ENCODE data around the gene THSD4.

- TF ChIP-seq, protein P1, sequence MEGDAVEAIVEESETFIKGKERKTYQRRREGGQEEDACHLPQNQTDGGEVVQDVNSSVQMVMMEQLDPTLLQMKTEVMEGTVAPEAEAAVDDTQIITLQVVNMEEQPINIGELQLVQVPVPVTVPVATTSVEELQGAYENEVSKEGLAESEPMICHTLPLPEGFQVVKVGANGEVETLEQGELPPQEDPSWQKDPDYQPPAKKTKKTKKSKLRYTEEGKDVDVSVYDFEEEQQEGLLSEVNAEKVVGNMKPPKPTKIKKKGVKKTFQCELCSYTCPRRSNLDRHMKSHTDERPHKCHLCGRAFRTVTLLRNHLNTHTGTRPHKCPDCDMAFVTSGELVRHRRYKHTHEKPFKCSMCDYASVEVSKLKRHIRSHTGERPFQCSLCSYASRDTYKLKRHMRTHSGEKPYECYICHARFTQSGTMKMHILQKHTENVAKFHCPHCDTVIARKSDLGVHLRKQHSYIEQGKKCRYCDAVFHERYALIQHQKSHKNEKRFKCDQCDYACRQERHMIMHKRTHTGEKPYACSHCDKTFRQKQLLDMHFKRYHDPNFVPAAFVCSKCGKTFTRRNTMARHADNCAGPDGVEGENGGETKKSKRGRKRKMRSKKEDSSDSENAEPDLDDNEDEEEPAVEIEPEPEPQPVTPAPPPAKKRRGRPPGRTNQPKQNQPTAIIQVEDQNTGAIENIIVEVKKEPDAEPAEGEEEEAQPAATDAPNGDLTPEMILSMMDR (IDR thresholded peaks at IDR 0.05), result no peak
- no peak for TF ChIP-seq POLR2AphosphoS5 (IDR thresholded peaks at IDR 0.05; ENCODE audit: insufficient read depth in 1 of 2, low read depth in 1 of 2)
- TF ChIP-seq POLR2A (IDR thresholded peaks at IDR 0.05), result no peak
Measured at GRCh38 chr15:71192816-71193215, 77.5 kb downstream of the THSD4 start.
